Cardiac septum (tissue), 1 donor: ENCODE data around the gene MRPS31. TPM values are rescaled to one million over a fixed set of nuclear protein-coding genes. Genes with fewer than 3 reads are reported as not detected.
"Not testable (repeated sequence)": the region's sequence is repeated elsewhere in the genome, so short reads cannot be mapped to it uniquely, and the experiment has no call there.

Experiments
- DNase-seq: peaks from one replicate; pipeline ENCODE4 v3.0.0-alpha.2; 2020; ENCODE audit warnings: low spot score
- intact Hi-C: fragments of 100-400 bp; cut with DNase I; formaldehyde crosslinking; loops from one replicate; pipeline ENCODE4 v1.14.0; 2022
- total RNA-seq: library from RNA; stranded (reverse); fragmentation: NEBNext Ultra II Directional; extraction: Animal tissue kit (Norgen Biotek cat#: 25700); gene quantifications from one replicate; pipeline ENCODE4 v1.2.1, GENCODE V29; 2021
- donor health status: DM: no; HTN: no; CAD: no.

The MRPS31 gene
- total RNA-seq, 1 donor from 2014 or later: 22.5 TPM

DNA sequence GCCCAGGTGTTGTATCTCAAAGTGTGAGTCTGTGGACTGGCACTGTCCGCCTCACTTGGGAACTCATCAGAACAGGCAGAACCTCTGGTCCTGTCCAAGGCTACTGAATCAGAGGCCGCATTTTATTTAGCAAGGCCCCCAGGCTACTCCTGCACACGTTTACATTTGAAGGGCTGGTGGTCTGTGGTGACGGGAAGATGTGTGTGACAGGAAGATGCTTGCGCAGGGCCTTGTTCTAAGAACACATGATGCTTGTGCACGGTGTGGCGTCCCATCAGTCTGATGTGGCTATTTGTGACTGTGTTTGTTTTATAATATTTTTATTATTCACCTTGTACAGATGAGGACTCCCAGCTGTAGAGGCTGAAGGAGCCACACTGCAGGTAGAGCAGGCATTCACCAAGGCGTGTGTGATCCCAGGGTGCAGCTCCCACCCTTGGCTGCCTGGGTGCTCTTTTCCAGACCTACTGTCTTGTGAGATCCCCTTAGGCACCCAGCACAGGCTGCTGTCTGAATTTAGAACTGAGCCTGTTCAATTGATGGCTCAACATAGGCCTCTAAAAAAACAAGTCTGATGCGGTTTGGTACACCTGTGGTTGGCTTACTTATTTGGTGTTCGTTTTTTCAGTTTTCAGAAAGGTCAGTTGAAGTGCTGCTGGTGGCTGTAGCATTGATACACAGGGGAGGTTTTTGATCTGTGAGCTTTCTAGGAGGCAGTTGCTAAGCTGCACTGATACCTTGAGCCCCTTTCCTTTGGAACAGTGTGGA, 21.5 kb upstream of the MRPS31 start:
- intact Hi-C loops: no loop called here
- no peak for DNase-seq

DNA sequence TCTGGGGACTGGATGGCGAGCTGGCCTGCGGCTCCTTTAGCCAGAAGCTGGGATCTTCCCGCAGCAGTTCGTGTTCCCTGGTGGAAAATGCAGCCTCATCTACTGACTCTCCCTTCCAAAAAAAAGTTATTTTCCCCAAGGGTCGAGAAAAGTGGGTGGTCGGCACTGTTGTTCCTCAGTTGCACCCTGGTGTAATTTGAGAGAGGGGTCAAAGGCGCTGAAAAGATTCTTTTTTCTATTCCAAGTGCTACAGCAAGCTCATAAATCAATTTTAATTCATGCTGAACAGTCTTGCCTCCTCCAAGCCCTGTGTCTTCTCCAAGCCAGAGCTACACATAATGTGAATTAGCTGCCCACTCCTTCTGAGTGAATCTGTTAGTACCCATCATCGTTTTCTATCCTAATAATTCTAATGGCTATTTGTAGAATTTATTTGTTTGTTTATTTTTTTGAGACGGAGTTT, 19.2 kb upstream of the MRPS31 start:
- intact Hi-C loops: no loop called here

DNA sequence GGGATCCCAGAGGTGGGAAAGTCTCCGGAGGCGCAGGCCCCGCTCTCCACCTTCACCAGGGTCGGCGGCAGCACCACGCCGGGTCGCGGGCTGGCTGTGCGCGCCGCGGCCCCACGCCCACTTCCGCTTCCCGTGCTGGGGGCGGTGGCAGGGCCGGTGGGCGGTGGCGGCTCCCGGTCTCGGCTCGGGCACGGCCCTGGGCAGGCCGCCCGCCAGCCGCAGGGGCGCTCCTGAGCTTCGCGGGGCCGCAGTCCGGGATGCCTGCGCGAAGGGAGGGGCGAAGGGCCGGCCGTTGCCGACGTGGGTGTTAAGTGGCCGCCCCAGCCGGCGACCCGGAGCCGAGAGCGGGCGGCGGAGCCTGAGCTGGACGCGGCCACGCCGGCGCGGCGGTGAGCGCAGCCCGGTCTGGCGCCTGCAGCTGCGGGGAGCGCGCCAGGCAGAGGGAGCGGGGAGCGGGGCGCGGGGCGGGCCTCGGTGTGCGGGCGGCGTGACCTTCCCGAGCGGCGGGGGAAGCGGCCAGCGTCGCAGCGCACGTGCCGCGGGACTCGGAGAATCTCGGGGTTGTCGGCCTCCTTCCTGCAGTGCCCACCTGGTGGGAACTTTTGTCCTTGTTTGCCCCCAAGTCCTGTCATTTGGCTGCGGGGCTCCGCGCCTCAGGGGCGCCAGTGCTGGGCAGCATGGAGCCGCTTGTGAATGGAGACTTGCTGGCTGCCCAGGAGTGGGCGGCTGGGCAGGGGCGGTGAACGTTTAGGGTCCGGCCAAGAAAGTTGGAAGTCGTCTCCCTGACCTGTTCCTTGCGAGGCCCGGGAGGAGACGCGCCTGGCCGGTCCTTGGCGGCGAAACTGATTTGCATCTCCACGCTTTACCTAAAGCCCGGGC, 18.5 kb upstream of the MRPS31 start, which contains the start of gene SLC25A15:
Gene SLC25A15 (plus strand): TSS at position 337 of the 879 bp plus-strand sequence. CDS start 3,616 bp downstream, outside the sequence.
- DNase-seq: peak; percentile 88
- intact Hi-C loops: loop anchor here (2.0 to 10.0 kb wide), 2 partner anchors 135 to 273 kb away; no protein-coding TSS in a partner anchor

More for the DNA sequence above, 19.2 kb upstream of the MRPS31 start:
- DNase-seq: no peak

DNA sequence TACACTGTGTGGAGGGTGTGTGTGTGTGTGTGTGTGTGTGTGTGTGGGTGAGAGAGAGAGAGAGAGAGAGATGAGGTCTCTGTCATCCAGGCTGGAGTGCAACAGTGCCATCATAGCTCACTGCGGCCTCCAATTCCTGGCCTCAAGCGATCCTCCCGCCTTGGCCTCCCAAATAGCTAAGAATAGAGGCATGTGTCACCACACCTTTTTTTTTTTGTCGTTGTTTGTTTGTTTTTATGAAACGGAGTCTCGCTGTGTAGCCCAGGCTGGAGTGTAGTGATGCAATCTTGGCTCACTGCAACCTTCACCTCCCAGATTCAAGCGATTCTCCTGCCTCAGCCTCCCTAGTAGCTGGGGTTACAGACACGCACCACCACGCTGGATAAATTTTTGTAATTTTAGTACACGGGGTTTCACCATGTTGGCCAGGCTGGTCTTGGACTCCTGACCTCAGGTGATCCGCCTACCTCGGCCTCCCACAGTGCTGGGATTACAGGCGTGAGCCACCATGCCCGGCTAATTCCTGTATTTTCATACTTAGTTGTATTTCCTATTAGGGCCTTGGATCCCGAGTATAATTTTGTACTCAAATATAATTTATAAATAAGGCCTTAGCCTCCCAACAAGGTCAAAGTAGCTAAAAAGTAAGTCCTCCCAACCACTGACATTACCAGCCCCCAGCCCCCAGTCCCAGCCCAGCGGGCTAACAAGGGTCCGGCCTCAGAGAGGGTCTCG, 17.7 kb upstream of the MRPS31 start:
- not testable (repeated sequence) for DNase-seq
- intact Hi-C loops: loop anchor here (2.0 to 10.0 kb wide), 2 partner anchors 136 to 274 kb away; no protein-coding TSS in a partner anchor

DNA sequence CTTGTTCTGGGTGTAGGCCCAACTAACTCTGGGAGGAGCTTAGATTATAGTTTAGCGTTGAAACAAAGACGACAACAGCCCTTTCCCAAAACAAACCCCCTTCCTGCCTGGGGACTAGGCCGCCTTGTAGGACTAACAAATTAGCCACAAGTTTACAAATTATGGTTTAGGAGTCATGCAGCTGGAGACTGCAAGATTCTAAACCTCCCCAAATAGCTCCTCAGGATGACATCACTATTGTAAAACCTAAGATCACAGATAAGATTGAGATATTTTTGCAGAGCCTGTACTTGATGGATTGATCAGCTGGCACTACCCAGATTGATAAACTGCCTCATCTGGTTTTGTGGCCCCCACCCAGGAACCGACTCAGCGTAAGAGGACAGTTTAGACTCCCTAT, 16.1 kb upstream of the MRPS31 start:
- intact Hi-C loops: loop anchor here (10.0 kb wide), 1 partner anchor 138 kb away; no protein-coding TSS in a partner anchor
- DNase-seq: no peak

DNA sequence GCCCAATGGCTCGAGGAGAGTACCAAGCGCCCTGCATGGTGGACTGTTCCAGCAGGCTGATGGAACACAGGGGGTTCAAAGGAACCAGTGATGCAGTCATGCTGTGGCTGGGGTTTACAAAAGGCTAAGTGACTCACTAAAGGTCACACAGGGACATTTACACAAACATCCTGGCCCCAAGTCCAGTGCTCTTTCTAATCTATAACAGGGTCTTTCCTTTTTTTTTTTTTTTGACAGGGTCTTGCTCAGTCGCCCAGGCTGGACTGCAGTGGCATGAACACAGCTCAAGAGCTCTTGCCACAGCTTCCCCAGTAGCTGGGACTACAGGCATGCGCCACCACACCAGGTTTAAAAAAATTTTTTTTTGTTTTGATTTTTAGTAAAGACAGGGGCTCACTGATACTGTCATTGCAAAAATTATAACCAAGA, 15.6 kb upstream of the MRPS31 start:
- DNase-seq: no peak
- intact Hi-C loops: loop anchor here (10.0 kb wide), 1 partner anchor 138 kb away; no protein-coding TSS in a partner anchor

DNA sequence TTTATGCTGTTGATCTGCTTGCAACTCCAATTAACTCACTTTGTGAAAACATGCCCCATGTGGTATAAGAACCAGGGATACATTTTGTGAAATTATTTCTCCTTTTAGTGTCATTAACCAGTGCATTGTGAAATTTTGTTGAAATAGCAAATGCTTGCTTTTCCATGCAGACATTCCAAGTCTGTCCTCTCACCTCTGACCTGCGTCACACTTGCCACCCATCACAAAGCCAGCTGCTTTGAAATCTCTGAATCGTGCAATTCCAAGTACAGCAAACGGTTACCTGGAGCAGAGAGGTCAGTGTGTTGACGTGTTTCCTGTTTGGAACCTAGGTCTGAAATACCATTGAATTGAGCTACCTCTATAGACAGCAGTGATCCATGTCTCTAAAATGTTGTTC, 13.6 kb upstream of the MRPS31 start:
- intact Hi-C loops: loop anchor here (10.0 kb wide), 1 partner anchor 140 kb away; no protein-coding TSS in a partner anchor
- DNase-seq: no peak

DNA sequence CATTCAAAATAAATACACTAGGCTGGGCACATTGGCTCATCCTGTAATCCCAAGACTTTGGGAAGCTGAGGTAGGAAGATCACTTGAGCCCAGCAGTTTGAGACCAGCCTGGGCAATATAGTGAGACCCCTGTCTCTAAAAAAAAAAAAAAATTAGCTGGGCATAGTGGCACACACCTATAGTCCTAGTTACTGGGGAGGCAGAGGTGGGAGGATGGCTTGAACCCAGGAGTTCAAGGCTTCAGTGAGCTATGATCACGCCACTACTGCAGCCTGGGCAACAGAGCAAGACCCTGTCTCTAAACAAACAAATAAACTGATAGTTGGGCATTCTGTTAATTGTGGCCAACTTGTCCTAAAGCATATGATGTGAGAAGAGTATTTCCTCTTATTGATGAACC, 12.0 kb upstream of the MRPS31 start:
- intact Hi-C loops: loop anchor here (10.0 kb wide), 1 partner anchor 142 kb away; no protein-coding TSS in a partner anchor
- DNase-seq: not testable (repeated sequence)

DNA sequence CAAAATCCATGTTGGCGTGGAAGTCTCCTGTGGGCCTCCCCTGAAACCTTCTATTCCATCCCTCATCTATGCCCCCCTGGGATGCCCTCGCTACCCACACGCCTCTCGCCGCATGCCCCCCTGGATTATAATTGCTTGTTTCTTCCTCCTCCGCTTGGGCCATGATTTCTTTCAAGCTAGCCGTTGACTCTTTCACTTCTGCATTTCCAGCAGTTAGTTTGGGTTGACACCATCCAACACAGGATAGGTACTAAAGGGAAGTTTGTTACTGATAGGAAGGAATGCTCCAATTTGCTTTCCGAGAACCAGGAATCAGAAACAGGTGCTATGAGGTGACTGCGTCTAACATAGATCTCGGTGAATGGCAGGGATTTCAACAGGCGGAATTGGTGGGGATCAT, 10.7 kb upstream of the MRPS31 start:
- DNase-seq: no peak
- intact Hi-C loops: loop anchor here (10.0 kb wide), 1 partner anchor 143 kb away; no protein-coding TSS in a partner anchor

DNA sequence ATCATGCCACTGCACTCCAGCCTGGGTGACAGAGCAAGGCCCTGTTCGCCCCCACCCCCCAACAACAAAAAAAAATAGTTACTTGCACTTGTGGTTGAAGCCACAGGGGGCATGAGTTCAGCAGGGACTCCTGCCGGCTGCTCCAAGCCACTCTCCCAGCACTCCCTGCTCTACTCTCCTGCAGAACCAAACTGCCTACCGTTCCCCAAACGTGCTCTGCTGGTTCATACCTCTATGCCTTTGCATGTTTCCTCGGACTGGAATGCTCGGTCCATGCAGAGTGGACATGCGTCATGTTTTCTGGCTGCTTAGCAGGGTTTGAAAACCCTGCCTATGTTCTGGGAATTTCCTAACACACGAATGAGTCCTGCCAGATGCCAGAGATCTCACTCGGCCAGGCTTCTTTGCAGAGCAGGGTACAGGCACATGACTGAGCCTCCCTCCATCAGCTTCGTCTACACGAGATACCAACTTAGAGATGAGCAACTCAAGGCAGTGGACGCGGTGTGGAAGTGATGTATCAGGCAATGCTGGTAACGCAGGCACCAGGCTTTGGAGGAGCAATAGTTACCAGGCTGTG, 9.9 kb upstream of the MRPS31 start:
- DNase-seq: no peak
- intact Hi-C loops: loop anchor here (10.0 kb wide), 1 partner anchor 144 kb away; no protein-coding TSS in a partner anchor

DNA sequence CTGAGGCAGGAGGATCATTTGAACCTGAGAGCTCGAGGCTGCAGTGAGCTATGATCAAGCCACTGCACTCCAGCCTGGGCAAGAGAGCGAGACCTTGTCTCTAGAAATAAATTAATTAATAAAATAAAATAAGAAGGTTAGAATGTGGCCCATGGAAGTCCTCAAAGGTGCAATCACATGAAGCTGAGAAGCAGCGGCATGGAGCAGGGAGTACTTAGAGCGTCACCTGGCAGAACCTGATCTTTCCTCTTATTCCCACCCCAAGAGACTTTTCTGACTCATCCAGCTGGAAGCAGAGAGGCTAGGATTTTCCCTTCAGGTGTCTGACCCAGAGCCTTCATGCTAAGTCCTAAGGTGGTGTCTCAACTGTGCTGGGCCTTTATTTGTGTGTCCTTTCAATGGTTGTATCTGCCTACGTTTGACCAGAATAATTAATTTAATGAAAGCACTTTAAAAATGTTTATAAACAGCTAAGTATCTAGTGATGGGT, 8.9 kb upstream of the MRPS31 start:
- intact Hi-C loops: loop anchor here (10.0 kb wide), 1 partner anchor 145 kb away; no protein-coding TSS in a partner anchor
- DNase-seq: no peak

DNA sequence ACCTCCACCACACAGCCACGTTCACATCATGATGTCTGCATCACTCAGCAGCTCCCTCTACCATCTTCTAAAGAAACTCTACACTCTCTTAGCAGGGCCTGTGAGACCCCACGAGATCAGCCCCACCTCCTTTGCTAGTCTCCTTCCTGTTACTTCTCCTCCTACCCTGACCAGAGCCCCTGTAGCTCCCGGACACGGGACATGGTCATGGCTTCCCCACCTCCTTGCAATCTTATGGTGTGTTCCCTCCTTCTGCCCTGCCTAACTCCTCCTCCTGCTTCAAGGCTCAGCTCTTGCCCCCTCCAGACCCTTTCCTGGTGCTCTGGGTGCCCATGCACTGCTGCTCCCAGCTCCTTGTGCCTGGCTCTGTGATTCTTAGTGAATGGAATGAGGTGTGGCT, 8.1 kb upstream of the MRPS31 start:
- no peak for DNase-seq
- intact Hi-C loops: no loop called here

DNA sequence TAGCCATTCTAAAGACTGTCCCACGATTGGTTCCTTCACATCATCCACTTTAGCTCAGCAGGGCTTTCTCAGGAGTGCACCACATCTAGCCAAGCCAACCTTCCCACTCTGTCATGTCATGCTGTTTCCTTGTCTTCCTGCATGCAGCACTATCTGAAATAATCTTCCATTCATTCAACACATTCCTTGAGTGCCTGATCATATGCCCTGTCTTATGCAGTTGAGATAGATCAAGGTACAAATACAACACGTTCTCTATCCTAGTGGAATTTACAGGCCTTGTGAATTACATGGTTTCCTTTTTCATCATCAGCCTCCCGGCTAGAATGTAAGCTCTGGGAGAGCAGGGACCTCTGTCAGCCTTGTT, 6.8 kb upstream of the MRPS31 start:
- intact Hi-C loops: no loop called here
- DNase-seq: no peak

DNA sequence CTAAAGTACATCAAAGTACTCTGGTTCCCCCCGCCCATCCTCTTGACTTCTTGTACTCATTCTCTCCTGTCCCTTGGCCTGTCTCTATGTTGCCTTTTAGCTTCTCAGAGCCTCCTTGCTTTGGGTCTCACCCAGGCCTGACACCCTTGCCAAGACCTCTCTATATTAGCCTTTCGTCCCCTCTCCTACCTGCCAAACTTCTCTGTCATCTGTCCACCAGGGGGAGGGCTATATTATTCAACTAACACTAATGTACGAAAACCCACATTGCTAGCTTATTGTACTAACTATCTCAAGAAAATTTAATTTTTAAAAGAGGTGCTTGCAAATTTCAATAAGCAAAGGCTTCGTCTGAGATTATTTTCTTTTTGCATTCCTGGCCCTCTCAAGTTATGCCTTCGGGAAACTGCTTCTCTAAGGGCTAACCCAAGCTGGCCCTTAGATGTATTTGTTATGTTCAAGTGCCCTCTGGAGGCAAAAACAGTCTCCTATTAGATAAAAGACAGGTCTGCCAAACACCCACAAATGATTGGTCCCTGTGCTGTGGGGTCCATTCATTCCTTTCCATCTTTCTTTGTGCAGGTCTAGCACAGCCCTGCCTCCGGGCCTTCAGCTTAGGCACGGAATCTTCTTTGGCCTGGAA, 6.3 kb upstream of the MRPS31 start:
- DNase-seq: no peak
- intact Hi-C loops: no loop called here

DNA sequence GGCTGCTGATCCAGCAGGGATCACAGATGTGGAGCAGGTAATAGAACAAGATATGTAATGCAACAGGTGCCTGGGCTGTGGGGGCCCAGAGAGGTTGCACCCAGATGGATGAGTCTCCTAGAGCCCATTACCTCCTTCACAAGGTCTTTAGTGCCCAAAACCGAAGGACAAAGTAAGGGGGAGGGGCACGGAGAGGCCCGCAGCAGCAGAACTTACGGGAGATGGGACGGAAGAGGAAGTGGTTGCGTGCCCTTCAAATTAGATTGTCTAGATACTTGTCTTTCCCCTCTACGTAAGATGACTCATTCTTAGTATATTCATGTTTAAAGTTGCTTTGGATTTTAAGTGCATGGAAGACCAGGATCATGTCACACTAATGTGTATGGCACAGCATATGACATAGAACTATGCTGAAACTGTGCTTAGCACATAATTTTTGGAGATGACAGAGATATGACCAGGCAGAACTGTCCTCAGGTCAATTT, 5.7 kb upstream of the MRPS31 start:
- intact Hi-C loops: no loop called here
- DNase-seq: peak; percentile 84

DNA sequence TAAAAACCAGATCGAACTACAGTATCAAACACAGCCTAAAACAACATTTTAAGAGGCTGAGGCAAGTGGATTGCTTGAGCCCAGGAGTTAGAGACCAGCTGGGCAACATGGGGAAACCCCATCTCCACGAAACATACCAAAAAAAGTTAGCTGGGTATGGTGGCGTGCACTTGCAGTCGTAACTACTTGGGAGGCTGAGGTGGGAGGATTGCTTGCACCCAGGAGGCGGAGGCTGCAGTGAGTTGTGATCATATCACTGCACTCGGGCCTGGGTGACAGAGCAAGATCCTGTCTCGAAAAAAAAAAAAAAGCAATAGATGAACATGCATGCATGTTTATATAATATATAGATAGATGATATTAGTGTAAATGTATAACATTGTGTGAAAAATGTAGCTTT, 5.2 kb upstream of the MRPS31 start:
- intact Hi-C loops: no loop called here

DNA sequence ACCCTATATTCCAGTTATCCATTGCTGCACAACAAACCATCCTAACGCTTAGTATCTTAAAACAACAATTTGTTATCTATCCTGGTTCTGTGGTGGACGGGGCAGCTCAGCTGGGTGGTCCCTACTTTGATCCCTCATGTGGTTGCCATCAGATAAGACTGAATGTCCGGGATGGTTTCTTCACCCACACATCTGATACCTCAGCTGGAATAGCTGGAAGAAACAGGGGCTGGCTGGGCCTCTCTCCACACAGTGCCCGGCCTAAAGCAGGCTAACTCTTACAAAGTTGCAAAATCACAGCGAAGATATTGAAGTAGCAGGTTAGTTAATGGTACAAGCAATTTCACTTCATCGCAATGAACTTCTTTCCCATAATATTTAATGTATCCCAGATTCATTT, 3.7 kb upstream of the MRPS31 start:
- intact Hi-C loops: no loop called here
- no peak for DNase-seq

More for the DNA sequence above, 5.2 kb upstream of the MRPS31 start:
- DNase-seq: no peak
